HG03064 (cell line): Measurements from ENCODE around the gene MYH7.
"Not testable (repeated sequence)": the region's sequence is repeated elsewhere in the genome, so short reads cannot be mapped to it uniquely, and the experiment has no call there.

ENCODE experiments used
- ATAC-seq: cut with Tn5 transposase; IDR thresholded peaks from one replicate; pipeline ENCODE4 v1.9.1; 2021; ENCODE audit warnings: low read depth; ENCODE audit not compliant: unreplicated experiment

Gene MYH7

DNA sequence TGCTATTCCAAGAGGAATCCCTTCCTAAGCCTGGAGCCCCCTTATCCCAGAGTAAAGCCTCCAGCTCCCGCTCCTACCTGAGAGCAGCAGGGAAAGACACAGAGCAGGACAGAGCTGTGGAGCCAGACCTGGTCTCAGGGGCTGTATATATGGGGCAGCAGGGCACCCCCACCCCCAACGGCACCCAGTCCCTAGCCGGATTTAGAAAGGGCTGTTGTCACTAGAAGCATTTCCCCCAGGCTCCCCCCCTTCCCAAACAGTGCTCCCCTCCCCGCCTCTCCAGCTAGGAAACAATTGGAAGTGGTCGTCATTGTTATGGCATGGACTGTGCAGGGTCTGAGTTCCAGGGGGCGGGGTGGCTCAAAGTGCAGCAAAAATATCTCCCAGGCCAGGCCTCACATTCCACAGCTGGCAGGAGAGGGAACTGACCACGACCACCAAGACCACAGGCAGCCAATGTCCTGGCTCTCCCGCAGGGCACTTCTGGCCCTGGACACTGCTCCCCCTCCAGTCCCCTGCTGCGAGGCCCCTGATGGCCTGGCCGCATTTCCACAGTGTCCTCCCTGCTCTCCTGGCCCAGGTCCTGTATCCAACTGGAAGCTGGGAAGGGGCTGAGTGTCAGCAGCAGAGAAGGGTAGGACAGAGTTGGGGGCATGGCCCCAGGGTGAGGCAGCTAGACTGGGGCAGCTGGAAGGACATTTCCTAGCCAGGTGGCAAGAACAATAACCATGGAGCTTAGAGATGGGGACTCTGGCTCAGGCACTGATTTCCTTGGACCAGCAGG, at the start of gene MYH7:
Gene MYH7 (minus strand): TSS at position 118 of the 784 bp plus-strand sequence. CDS start 1,928 bp downstream, outside the sequence.
- ATAC-seq = no peak

- ATAC-seq = no peak
Measured at GRCh38 chr14:23483236-23483854, 47.9 kb upstream of the MYH7 start.

GRCh38 chr14:23482823-23483148, 47.3 kb upstream of the MYH7 start:
- no peak for ATAC-seq

DNA sequence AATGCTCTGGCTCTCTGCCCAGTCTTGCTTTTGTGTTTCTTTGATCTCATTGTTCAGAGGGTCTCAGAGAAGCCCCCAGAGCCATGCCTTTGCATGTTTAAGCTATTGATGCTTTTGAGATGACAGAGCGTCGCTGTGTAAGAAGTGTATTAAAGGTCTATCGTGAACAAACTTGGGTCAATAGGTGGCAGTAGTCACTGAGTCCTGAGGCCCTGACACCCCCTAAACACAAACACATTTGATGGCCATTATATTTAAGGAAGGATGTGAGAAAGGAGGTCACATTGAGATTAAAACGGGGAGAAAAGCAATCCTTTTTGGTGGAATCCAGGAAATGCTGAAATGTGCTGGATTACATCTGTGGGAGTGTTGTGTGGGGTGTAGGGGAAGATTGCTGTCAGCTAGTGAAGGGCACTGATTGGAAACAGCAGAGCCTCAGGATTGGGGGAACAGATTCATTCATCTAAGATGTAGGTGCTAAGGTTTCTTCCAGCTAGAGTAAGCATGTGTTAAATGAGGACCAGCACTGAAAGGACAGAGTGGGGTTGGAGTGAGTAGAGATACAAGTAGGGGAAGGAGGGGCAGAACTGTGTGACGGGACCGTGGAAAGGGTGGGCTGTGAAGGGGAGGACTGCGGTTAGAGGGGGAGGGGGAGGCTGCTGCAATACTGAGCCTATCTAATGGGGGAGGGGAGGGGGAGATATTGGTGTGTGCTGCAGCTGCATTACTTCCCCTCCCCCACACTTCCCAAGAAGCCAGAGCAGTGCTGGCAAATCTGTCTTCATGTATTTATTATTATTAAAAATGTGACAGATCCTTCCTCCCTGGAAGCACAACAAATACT, 46.7 kb upstream of the MYH7 start:
- ATAC-seq = no peak

DNA sequence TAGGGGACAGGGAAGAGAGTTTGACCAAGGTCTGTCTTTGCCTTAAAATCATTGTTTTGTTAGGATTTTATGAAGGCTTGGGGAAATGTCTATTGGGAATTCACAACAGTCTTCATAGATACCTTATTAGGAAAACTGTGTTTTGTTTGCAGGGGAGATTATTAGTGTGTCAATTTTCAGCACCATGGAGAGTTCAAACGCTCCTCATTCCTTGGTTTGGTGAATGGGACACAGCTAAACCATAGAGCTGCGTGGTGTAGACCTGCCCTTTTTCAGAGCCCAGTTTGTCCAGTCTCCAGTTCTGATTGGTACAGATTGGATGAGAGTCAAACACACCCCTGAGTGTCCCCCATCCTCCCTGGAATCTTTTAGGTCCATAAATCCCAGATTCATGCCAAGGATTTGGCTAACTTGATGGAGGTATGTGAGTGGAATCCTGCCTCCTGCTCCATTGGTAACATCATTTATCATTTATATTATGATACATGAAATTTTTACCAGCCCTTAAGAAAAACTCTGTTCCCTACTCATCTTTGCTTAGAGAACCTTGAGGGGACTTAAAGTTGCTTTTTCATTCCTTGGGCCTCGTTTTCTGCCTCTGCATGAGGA, 46.0 kb upstream of the MYH7 start:
- no peak for ATAC-seq

DNA sequence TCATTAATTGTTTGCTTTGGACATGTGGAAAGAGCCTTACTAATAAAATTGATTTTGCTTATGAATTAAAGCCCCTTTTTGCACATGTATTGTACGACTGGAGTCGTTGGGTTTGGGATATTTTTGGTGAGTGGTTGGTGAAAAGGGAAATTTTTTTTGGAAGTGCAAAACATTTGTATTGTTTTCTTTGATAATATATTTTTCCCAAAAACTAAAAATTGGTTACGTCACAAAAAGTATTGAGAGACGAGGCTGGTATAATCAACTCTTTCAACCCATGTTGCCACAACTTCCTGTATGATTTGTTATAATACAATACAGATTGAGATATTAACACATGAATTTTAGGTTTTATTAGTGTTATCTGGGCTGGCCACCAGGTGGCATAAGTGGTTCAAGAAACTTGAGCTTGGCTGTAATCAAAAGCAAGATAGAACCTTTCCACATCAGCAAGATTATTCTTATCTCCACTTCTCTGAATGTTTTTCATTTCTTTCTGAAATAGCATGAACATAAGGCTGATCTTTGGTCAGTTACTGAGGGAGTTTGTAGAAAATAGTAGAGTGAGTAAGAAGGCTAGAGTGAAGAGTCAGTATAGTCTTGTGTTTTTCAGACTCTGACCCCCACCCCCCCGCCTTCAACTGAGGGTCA, 42.8 kb upstream of the MYH7 start:
- no peak for ATAC-seq

DNA sequence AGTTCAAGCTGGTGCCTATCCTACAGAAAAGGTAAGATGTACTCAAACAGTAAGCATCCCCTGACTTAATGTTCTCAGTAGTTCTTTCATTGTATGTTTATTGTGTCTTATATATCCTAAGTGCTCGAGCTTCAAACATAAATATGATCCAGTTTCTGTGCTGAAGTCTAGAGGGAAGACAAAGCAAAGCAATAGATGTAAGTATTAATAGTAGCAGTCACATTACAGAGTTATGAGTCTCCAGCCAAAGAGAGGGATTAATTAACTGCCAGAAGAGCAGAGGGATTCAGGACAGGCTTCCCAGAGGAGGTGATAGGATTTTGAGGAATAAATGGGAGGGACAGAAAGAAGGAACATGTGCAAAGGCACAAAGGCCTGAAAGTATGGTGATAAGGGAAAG, 35.5 kb upstream of the MYH7 start:
- ATAC-seq = no peak

GRCh38 chr14:23469906-23470403, 34.5 kb upstream of the MYH7 start:
- no peak for ATAC-seq

DNA sequence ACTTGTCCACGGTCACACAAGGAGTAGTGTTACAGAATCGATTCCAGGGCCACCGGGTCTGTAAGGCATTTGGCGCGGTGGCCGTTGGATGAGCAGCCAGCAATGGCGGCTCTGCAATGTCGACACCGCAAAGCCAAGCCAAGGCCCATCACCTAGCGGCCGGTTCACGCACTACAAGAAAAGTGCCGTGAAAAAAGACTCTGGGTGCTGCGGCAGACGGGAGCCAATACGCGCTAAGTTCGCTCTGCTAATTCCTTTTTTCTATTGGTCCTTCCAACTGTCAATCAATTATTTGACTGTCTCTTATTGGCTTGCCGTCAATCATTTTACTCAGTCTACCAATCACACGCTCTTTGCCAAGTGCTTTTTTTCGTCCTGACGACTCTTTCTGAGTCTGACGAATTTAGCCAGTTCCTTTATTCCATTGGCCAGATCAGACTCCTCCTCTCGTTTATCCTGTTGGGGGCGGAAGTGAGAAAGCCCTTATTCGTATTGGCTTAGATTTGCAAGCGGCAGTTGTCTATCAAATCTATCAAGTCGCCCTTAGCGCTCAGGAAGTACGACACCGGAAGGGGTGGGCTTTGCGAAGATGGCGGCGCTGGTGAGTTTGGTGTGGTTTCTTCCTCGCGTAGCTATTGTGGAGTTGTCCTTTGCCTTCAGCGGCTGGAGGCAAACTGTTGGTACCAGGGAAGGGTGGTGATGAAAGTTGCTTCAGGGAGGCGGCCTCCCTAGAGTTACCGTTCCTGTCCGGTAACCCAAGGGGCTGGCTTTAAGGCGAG, 33.9 kb upstream of the MYH7 start, which contains the start of gene NGDN:
Gene NGDN (plus strand): TSS at position 577 of the 779 bp plus-strand sequence. CDS start 13 bp downstream, at position 590.
- ATAC-seq = peak; percentile 90

DNA sequence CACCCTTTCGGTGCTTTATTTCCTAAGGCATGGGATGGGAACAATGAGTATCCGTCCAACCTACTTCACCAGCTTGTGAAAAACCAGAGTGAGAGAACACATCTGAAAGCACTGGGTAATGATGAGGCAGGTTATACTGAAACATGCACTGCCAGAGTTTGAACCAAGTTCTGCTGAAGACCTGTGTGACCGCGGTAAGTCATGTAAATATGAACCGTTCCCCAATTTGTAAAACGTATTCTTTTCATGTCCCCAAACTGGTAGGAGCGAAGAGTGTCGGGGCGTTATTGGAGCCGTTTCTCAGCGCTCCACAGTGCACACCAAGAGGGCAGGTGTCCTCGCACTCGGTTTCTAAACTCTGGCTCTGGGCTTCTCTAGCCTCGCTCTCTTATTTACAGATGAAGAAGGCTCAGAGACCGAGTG, 33.3 kb upstream of the MYH7 start:
- no peak for ATAC-seq

- ATAC-seq = no peak
Measured at GRCh38 chr14:23465261-23465660, 29.8 kb upstream of the MYH7 start.

GRCh38 chr14:23464700-23465099, 29.2 kb upstream of the MYH7 start:
- ATAC-seq = no peak

DNA sequence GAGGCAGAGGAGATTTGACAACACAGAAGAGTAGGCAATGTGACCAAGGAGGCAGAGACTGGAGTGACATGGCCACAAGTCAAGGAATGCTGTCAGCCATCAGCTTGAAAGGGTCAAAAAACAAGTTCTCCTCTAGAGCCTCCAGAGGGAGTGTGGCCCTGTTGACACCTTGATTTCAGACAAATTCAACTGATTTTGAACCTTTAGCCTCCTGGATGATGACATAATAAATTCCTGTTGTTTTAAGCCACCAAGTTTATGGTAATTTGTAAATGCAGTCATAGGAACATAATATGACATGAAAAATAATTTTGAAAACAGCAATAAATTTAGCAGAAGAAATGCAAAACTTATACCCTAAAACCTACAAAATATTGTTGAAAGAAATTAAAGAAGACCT, 25.5 kb upstream of the MYH7 start:
- no peak for ATAC-seq

DNA sequence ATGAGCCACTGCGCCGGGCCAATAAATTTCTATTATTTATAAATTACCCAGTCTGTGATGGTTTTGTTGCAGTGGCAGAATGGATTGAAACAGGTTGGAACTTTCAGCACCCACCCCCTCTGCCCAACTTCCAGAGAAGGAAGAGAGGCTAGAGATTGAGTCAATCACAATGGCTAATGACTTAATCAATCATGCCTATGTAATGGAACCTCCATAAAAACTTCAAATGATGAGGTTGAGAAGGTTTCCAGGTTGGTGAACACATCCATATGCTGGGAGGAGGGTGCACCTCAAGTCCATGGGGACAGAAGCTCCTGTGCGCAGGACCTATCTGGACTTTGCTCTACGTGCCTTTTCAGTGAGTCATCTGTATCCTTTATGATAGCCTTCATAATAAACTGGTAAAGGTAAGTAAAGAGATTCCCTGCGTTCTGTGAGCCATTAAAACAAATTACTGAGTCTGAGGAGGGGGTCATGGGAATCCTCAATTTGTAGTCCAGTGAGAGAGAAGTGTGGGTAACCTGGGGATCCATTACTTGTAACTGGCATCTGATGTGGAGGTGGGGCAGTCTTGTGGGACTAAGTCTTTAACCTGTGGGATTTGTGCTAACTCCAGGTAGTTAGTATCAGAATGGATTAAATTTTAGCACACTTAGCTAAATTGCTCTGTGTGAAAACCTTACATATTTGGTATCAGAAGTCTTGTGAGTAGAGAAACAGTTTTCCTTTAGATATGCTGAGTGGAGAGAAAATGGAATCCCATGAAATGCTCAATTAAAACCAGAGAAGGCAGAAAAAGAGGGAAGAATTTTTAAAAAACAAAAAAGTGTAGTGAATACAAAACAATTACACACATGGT, 22.4 kb upstream of the MYH7 start:
- no peak for ATAC-seq

DNA sequence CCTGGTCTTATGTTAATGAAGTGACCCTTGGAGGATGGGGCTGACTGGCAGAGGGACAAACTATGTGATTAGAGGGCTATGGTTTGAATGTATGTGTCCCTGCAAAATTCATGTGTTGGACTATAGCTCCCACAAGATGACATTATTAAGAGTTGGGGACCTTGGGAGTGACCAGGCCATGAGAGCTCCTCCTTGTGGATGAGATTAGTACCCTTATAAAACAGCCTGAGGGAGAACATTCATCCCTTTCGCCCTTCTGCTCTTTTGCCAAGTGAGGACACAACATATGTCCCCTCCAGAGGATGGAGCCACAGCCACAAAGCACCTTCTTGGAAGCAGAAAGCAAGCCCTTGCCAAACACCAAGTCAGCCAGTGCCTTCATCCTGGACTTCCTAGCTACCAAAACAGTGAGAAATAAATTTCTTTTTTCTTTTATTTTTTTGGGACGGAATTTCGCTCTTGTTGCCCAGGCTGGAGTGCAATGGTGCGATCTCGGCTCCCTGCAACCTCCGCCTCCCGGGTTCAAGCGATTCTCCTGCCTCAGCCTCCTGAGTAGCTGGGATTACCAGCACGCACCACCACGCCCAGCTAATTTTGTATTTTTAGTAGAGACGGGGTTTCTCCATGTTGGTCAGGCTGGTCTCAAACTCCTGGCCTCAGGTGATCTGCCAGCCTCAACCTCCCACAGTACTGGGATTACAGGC, 21.6 kb upstream of the MYH7 start:
- not testable (repeated sequence) for ATAC-seq

DNA sequence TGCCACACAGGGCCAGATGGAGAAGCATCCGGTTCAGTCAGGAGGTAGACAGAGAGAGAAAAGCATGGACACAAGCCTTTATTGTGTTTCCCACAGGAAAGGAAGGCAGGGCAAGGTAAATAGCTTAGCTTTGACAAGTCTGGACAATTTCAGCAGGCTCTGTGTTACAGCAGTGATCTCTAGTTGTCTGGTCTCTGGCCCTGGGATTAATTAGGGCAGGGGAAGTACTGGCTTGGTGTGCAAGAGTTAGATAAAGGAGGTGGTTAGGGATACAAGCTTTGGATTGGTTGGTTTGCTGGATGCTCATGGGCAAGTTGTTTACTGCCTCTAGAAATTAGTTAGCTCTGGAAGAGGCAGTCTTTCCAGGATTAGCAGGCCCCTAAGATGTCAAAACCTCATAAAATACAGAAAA, 19.0 kb upstream of the MYH7 start:
- no peak for ATAC-seq

GRCh38 chr14:23452237-23452636, 16.8 kb upstream of the MYH7 start:
- no peak for ATAC-seq

GRCh38 chr14:23450379-23450778, 14.9 kb upstream of the MYH7 start:
- ATAC-seq = no peak
